ENCODE data around the gene BHLHE40.

BHLHE40 gene

GRCh38 chr3:5020242-5020722 is 41.0 kb downstream of the BHLHE40 start:
- ChIA-PET POLR2A (no interaction called here), CTCF (interaction anchor here (1.0 to 4.4 kb wide), 4 partner anchors 13 to 308 kb away, joined by 3 to 18 read pairs (median 4); no protein-coding TSS in a partner anchor)
- no peak for TF ChIP-seq CTCF (IDR thresholded peaks at IDR 0.05; ENCODE audit: control extremely low read depth, extremely low read depth, low read depth, missing control alignments)
- no peak for DNase-seq (ENCODE audit: extremely low spot score)

GRCh38 chr3:5021116-5022092 is 42.2 kb downstream of the BHLHE40 start:
- DNase-seq (ENCODE audit: extremely low spot score), result no peak
- ChIA-PET POLR2A (interaction anchor here (1.4 to 3.0 kb wide), 4 partner anchors 14 to 42 kb away, joined by 5 to 9 read pairs (median 6); partner anchors contain the start of gene BHLHE40), CTCF (interaction anchor here (0.7 to 4.4 kb wide), 17 partner anchors 9 to 310 kb away, joined by 3 to 40 read pairs (median 5); partner anchors contain the start of gene BHLHE40)
- TF ChIP-seq CTCF (IDR thresholded peaks at IDR 0.05; ENCODE audit: control extremely low read depth, extremely low read depth, low read depth, missing control alignments), result no peak

GRCh38 chr3:5022187-5022965 is 43.1 kb downstream of the BHLHE40 start:
- TF ChIP-seq CTCF (IDR thresholded peaks at IDR 0.05; ENCODE audit: control extremely low read depth, extremely low read depth, low read depth, missing control alignments), result no peak
- CTCF ChIA-PET, result interaction anchor here (0.9 to 4.4 kb wide), 17 partner anchors 10 to 311 kb away, joined by 3 to 40 read pairs (median 5); partner anchors contain the start of gene BHLHE40
- DNase-seq (ENCODE audit: extremely low spot score), result peak; percentile 78
- POLR2A ChIA-PET, result interaction anchor here (0.7 to 3.0 kb wide), 6 partner anchors 11 to 44 kb away, joined by 4 to 9 read pairs (median 6); partner anchors contain the start of gene BHLHE40

GRCh38 chr3:5022966-5023776 is 43.9 kb downstream of the BHLHE40 start:
- DNase-seq (ENCODE audit: extremely low spot score), result no peak
- TF ChIP-seq CTCF (IDR thresholded peaks at IDR 0.05; ENCODE audit: control extremely low read depth, extremely low read depth, low read depth, missing control alignments), result no peak
- ChIA-PET POLR2A (interaction anchor here (0.7 to 3.0 kb wide), 5 partner anchors 12 to 45 kb away, joined by 3 to 9 read pairs (median 6); partner anchors contain the start of gene BHLHE40), CTCF (interaction anchor here (0.9 to 4.4 kb wide), 17 partner anchors 11 to 312 kb away, joined by 3 to 40 read pairs (median 5); partner anchors contain the start of gene BHLHE40)

DNA sequence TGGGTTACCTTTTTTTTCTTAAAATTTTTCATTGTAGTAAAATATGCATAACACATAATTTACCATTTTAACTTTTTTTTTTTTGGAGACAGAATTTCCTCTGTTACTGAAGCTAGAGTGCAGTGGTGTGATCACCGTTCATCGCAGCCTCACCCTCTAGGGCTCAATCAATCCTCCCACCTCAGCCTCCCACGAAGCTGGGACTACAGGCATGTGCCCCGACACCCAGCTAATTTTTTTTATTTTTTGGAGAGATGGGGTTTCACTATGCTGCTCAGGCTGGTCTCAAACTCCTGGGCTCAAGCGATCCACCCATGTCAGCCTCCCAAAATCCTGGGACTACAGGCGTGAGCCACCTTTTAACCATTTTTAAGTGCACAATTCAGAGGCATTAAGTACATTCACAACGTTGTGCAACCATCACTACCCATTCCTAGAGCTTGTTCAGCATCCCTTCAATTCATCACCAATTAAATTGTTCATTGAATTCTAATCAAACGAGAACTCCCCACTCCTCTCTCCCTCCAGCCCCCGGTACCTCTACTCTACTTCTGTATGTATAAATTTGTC is 44.6 kb downstream of the BHLHE40 start:
- no peak for TF ChIP-seq CTCF (IDR thresholded peaks at IDR 0.05; ENCODE audit: control extremely low read depth, extremely low read depth, low read depth, missing control alignments)
- CTCF ChIA-PET, result interaction anchor here (0.9 to 4.4 kb wide), 13 partner anchors 12 to 312 kb away, joined by 3 to 40 read pairs (median 4); no protein-coding TSS in a partner anchor
- DNase-seq (ENCODE audit: extremely low spot score), result no peak
- POLR2A ChIA-PET, result interaction anchor here (0.6 to 3.0 kb wide), 5 partner anchors 37 to 597 kb away, joined by 3 to 9 read pairs (median 4); partner anchors contain the start of gene BHLHE40

Data from GM10248 (cell line).